ENCODE results near the gene MUC20.
"Not testable (repeated sequence)": the region's sequence is repeated elsewhere in the genome, so short reads cannot be mapped to it uniquely, and the experiment has no call there.

The MUC20 gene

DNA sequence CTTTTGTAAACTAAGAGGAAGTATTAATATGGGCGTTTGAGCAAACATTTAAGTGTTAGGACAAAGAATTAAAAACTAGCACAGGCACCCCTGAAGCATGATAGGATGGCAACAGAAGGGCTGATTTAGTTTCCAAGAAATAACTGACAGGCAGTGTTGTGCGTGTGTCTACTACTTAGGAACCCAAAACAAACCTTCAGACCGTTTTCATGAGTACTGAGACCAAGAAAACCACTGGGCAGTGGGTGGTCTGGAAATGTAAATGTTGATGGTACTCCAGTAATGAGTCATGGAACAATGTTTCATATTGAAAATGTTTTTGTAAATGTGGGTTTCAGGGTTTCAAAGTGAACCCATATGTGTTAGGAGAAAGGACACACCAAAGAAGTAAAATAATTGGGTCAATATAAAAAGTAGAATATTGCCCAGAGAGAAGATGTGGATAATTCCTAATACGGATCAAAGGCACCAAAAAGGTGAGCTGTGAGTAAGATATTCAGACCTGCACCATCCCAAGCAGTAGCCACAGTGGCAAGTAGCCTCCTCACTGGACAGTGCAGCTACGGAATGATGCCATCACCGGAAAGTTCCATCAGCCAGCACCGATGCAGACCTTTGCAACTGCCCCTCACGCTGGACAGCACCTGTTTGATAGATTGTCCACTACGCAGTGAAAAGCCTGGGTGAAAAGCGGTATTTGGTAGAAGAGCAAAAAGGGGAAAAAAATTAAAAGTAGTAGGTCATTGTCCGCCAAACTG, 29.0 kb upstream of the MUC20 start:
- in situ Hi-C loops (cut with HindIII; ENCODE audit: low pct_ligation_motif_present, low pct_unique_long_range_greater_than_20kb, low sequenced_read_pairs); DNase-seq: not testable (repeated sequence)

DNA sequence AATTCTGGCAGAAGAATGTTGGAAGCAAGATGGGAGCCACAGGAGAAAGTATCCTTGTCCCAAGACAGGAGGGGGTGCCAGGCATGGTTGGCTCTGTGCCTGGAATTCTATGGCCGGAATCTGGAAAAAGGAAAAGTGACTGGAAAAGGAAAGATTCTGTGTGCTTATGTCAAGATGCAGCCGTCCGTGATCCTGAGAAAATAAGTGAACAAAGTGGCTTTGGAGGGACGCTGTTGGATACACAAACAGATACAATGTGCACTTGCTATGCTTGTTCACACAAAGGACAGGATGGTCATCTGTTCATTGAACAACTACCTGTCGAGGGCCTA, 28.5 kb upstream of the MUC20 start:
- in situ Hi-C loops (cut with HindIII; ENCODE audit: low pct_ligation_motif_present, low pct_unique_long_range_greater_than_20kb, low sequenced_read_pairs), result no loop called here
- no peak for DNase-seq

DNA sequence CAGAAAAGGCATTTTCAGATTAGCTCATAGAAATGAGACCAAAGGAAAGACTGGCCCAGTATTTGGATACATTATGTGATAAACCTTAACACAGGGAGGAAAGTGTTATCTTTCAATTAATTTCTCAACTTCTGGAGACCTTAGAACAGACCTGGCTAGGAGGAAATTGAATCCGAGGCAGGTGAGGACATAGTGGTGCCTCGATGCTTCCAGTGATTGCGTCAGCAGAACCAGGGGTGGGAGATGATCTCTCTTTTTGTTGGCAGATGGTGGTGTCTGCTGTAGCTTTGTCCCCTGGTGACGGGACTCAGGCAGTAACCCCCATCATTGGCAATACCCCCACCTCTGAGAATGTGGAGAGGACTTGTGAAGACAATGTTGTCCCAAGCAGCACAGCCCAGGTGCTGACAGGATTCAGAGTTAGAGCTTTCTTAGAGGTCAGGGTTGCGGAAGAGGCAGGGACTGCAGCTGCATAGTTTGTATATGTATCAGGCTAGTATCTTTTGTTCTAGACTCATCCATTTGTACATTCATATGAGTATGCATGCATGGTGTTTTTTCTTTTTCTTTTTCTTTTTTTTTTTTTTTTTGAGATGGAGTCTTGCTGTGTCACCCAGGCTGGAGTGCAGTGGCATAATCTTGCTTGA, 27.9 kb upstream of the MUC20 start:
- in situ Hi-C loops (cut with HindIII; ENCODE audit: low pct_ligation_motif_present, low pct_unique_long_range_greater_than_20kb, low sequenced_read_pairs), result no loop called here
- no peak for DNase-seq

DNA sequence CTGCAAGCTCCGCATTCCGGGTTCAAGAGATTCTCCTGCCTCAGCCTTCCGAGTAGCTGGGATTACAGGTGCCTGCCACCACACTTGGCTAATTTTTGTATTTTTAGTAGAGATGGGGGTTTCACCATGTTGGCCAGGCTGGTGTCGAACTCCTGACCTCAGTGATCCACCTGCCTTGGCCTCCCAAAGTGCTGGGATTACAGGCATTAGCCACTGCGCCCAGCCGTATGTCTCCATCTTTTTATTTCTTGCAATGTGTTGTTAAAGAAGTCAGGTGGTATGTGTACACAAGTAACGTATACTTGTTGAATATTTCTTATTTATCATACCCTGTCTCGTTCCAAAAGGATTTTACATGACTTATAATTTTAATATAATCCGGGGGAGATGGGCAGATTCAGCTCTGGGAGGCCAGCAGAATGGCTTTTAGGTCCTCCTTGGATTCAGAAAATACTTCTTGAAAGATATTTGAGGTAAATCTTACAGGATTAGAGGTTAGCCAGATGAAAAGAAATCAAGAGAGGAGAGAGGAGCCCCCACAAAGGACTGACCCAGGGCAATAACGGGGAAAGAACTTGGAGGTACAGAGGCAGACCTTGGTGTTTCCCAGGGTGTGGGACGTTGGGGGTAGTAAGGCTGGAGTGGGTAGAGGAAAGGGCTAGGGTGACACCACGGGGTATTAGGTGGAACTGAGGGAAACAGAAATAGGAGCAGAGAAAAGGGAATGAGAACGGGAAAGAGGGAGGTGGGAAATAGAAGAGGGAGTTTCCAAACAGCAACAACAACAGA, 27.2 kb upstream of the MUC20 start:
- in situ Hi-C loops (cut with HindIII; ENCODE audit: low pct_ligation_motif_present, low pct_unique_long_range_greater_than_20kb, low sequenced_read_pairs), result no loop called here
- no peak for DNase-seq

DNA sequence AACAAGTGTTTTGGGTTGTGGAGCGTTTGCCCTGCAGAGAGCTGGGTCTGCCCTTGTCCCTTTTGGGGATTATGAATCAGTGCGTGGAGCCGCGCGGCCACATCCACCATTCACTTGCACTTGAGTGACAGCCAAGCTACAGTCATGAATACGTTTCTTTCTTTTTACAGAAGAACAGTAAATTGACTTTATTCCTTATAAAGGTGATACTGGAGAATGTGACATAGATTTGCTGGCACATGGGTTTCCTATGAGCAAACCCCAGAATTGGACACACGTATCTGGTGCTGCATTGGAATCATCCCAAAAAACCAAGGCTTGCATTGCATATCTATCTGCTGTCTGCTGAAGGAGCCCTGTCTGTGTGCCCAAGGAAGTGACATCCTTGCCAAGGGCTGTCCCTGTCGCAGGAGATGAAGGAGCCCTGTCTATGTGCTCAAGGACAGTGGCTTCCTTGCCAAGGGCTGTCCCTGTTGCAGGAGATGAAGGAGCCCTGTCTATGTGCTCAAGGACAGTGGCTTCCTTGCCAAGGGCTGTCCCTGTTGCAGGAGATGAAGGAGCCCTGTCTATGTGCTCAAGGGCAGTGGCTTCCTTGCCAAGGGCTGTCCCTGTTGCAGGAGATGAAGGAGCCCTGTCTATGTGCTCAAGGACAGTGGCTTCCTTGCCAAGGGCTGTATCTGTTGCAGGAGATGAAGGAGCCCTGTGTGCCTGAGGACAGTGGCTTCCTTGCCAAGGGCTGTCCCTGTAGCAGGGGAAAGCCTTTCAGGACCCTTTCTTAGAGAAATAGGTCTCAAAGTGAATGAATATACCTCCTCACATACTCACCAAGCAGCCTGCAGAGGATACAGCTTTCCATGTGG, 26.3 kb upstream of the MUC20 start:
- in situ Hi-C loops (cut with HindIII; ENCODE audit: low pct_ligation_motif_present, low pct_unique_long_range_greater_than_20kb, low sequenced_read_pairs); DNase-seq: not testable (repeated sequence)

DNA sequence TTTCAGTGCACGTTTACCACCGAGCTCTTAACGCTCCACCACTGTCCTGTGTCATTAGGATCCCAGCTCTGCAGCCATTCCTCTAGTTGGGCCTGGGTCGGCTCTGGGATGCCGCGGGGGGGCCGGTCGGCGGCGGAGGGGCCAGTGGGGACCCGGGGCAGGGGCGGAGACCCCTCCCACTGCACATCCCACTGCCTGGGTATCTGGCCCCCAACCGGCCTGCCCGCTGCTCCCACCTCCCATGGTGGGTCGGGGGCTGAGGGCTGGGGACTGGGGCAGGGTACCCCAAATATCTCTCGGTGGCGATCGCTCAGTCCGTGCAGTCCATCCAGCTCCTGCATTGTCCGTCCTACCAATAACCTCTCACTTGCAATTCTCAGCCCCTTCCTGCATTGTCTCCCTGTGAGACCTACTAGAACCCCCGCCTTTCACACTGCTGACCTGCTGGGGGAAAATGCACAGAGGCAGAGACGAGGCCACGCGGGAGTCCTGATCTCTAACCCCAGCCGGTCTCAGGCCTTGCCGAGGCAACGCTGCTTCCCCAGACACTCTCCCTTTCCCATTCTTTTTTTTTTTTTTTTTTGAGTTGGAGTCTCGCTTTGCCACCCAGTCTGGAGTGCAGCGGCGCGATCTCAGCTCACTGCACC, 24.0 kb upstream of the MUC20 start:
- in situ Hi-C loops (cut with HindIII; ENCODE audit: low pct_ligation_motif_present, low pct_unique_long_range_greater_than_20kb, low sequenced_read_pairs), result no loop called here
- no peak for DNase-seq

GRCh38 chr3:195697582-195698324, 23.0 kb upstream of the MUC20 start:
- peak; percentile 40 for DNase-seq
- in situ Hi-C loops (cut with HindIII; ENCODE audit: low pct_ligation_motif_present, low pct_unique_long_range_greater_than_20kb, low sequenced_read_pairs), result no loop called here

- DNase-seq, result no peak
- in situ Hi-C loops (cut with HindIII; ENCODE audit: low pct_ligation_motif_present, low pct_unique_long_range_greater_than_20kb, low sequenced_read_pairs), result no loop called here
These were observed 22.5 kb upstream of the MUC20 start for GRCh38 chr3:195698325-195698646.

DNA sequence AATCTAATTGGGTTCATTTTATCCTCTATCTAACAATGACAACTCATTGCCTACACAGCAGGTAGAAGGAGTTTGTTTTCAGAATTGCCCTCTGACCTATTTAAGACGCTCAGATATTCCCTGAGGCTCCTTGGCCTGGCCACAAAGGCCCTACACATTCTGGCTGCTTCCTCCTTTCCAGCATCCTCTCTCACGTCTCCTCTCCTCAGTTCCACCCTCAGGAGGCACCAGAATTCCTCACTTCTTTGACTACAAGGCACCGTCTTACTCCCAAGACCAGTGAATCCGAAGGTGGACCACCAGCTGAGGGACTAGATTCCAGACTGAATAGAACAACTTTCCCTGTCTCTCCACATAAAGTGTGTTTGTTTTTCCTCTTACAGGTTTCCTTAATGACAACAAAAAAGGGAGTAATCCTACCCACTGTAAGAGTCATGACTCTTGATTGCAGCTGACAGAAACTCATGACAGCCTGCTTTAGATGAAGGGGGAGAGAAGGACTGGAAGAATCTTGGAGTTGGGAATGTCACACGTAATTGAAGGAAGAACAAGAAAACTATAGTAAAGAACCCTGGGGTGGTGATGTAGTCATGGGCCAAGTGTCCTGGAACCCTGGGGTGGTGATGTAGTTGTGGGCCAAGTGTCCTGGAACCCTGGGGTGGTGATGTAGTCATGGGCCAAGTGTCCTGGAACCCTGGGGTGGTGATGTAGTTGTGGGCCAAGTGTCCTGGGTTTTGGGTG, 22.0 kb upstream of the MUC20 start:
- in situ Hi-C loops (cut with HindIII; ENCODE audit: low pct_ligation_motif_present, low pct_unique_long_range_greater_than_20kb, low sequenced_read_pairs), result no loop called here
- DNase-seq, result no peak

DNA sequence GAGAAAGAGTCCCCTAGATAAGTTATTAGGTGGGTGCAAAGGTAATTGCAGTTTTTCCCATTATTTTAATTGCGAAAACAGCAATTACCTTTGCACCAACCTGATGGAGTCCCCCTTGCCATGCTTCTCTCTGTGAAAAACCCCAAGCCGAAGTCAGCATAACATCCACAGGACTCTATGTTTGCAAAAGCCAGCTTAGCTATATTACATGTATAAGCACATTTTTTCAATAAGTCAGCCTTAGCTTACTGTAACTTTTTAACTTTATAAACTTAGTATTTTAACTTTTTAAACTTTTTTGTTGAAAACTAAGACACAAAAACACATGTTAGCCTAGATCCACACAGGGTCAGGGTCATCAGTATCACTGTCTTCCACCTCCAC, 21.4 kb upstream of the MUC20 start:
- in situ Hi-C loops (cut with HindIII; ENCODE audit: low pct_ligation_motif_present, low pct_unique_long_range_greater_than_20kb, low sequenced_read_pairs), result no loop called here
- no peak for DNase-seq

GRCh38 chr3:195699860-195700259, 20.9 kb upstream of the MUC20 start:
- in situ Hi-C loops (cut with HindIII; ENCODE audit: low pct_ligation_motif_present, low pct_unique_long_range_greater_than_20kb, low sequenced_read_pairs), result no loop called here
- DNase-seq, result no peak

GRCh38 chr3:195700319-195700718, 20.5 kb upstream of the MUC20 start:
- in situ Hi-C loops (cut with HindIII; ENCODE audit: low pct_ligation_motif_present, low pct_unique_long_range_greater_than_20kb, low sequenced_read_pairs), result no loop called here
- DNase-seq, result no peak

DNA sequence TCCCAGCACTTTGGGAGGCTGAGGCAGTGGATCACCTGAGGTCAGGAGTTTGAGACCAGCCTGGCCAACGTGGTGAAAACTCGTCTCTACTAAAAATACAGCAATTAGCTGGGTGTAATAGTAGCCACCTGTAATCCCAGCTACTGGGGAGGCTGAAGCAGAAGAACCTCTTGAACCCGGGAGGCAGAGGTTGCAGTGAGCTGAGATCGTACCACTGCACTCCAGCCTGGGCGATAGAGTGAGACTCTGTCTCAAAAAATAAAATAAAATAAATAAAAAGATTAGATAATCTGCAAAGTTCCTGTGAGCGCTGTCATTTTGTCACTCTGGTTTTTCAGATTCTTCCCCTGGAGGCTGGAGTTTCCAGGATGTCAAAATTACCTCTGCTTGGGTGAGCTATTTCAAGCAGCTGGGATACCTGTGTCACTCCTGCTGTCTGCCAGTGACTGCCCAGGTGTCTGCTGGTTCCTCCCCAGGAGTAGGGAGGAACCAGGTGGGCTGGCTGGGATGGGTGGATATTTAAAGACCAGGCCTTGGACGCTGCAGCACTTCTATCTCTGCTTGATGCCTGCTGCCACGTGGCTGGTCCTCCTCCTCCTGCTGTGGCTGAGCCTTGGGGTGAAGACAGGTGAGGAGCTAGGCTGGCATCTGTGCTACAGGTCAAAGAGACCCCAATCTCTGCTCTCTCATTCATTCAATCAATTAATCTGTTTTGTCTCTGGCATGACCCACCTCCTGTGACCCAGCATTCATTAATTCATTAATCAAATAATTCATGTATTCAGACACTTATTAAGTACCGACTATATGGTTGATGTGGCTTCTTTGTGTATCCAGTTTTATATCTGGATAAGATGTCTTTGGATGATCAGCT, 19.5 kb upstream of the MUC20 start:
- in situ Hi-C loops (cut with HindIII; ENCODE audit: low pct_ligation_motif_present, low pct_unique_long_range_greater_than_20kb, low sequenced_read_pairs), result no loop called here
- no peak for DNase-seq

DNA sequence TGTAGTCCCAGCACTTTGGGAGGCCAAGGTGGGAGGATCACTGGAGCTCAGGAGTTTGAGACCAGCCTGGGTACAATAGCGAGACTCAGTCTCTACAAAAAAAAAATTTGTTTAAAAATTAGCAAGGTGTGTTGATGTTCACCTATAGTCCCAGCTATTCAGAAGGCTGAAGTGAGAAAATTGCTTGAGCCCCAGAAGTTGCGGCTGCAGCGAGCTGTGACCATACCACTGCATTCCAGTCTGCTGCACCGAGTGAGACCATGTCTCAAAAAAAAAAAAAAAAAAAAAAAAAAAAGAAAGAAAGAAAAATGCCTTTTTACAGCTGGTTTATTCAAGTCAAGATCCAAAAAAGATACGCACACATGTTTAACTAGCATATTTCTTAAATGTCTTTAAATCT, 17.0 kb upstream of the MUC20 start:
- DNase-seq, result no peak
- in situ Hi-C loops (cut with HindIII; ENCODE audit: low pct_ligation_motif_present, low pct_unique_long_range_greater_than_20kb, low sequenced_read_pairs), result no loop called here

DNA sequence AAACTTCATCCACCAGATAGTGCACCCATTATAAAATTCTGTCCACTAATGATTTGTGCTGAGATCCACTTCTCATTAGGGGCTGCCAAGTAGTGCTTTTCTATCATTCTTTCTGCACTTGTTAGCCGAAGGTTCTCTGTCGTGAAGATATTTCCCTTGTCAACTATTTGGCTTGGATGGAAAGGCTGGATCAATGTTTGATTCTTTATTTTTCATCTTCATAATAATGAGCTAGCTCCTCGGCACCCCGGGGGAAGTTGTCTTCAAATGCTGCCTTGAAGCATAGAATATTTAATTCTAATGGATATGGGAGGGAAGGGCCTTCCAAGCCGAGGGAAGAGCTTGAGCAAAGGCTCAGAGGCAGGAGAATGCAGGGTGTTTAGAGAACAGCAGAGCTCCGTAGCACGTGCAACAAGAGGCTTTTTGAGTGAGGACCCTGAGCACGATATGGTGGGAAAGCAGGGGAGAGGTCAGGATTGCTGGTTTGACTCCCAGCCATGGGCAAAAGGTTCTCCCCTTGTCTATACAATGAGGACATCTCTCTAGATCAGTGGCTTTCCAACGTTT, 16.3 kb upstream of the MUC20 start:
- in situ Hi-C loops (cut with HindIII; ENCODE audit: low pct_ligation_motif_present, low pct_unique_long_range_greater_than_20kb, low sequenced_read_pairs), result no loop called here
- DNase-seq, result no peak

Measured in ACHN (cell line).